GM12872 (cell line): Measurements from ENCODE around the gene GALNT9.

ENCODE experiments used
- CTCF ChIP-seq: IDR thresholded peaks from 3 replicates; pipeline ENCODE4 v1.5.1; 2011; ENCODE audit warnings: low read depth, mild to moderate bottlenecking, low read length, moderate library complexity; ENCODE audit not compliant: insufficient read depth

GALNT9 gene

GRCh38 chr12:132276066-132276826 is 53.1 kb downstream of the GALNT9 start:
- no peak for TF ChIP-seq CTCF

GRCh38 chr12:132275631-132276030 is 53.8 kb downstream of the GALNT9 start:
- TF ChIP-seq CTCF: no peak

GRCh38 chr12:132275110-132275531 is 54.3 kb downstream of the GALNT9 start:
- TF ChIP-seq CTCF: no peak

GRCh38 chr12:132273992-132274334 is 55.4 kb downstream of the GALNT9 start:
- TF ChIP-seq CTCF: no peak

- no peak for TF ChIP-seq CTCF
These were observed 56.7 kb downstream of the GALNT9 start for GRCh38 chr12:132272711-132273110.

GRCh38 chr12:132271755-132272092 is 57.7 kb downstream of the GALNT9 start:
- no peak for TF ChIP-seq CTCF

- TF ChIP-seq CTCF: no peak
These were observed 58.2 kb downstream of the GALNT9 start for GRCh38 chr12:132270969-132271754.
